ENCODE measurements around the gene USP9Y.
"Not testable (repeated sequence)": the region's sequence is repeated elsewhere in the genome, so short reads cannot be mapped to it uniquely, and the experiment has no call there.

USP9Y gene

DNA sequence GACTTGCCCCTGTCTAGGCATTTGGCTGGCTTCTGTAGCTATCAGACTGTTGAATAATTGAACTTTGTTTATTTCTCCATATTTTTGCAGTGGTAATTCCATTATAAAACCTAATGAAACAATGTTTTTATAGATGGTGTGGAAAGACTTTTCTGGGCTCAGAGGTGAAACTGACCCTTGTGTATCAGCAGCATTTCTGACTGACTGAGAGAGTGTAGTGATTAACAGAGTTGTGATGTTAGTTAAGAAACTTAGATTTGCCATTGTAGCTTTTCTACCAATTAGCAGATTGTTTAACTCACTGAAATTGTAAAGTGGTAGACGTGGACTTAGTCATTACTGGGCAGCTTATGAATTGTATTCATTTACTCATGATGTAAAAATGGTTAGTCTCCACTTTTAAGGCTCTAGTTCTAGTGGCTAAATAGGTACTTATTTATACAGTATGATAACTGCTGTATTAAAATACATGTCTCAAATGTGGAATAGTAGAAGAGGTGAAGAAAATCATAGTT is at the start of gene USP9Y:
Gene USP9Y (plus strand): TSS at position 51 of the 515 bp plus-strand sequence. CDS start 8,217 bp downstream, outside the sequence.
- FAIRE-seq: no peak

GRCh38 chrY:12651621-12652036 is 49.4 kb upstream of the USP9Y start:
- no peak for FAIRE-seq

- no peak for FAIRE-seq
These were observed 39.0 kb upstream of the USP9Y start for GRCh38 chrY:12661745-12662681.

GRCh38 chrY:12662745-12663591 is 38.1 kb upstream of the USP9Y start:
- FAIRE-seq: no peak

GRCh38 chrY:12663845-12664244 is 37.2 kb upstream of the USP9Y start:
- not testable (repeated sequence) for FAIRE-seq

- no peak for FAIRE-seq
These were observed 22.9 kb upstream of the USP9Y start for GRCh38 chrY:12678111-12678510.

- no peak for FAIRE-seq
These were observed 19.5 kb upstream of the USP9Y start for GRCh38 chrY:12681535-12681934.

GRCh38 chrY:12688337-12688736 is 12.7 kb upstream of the USP9Y start:
- FAIRE-seq: no peak

- FAIRE-seq: no peak
These were observed 944 bp upstream of the USP9Y start for GRCh38 chrY:12700087-12700486.

GRCh38 chrY:12702174-12702573 is 1.1 kb downstream of the USP9Y start:
- no peak for FAIRE-seq

DNA sequence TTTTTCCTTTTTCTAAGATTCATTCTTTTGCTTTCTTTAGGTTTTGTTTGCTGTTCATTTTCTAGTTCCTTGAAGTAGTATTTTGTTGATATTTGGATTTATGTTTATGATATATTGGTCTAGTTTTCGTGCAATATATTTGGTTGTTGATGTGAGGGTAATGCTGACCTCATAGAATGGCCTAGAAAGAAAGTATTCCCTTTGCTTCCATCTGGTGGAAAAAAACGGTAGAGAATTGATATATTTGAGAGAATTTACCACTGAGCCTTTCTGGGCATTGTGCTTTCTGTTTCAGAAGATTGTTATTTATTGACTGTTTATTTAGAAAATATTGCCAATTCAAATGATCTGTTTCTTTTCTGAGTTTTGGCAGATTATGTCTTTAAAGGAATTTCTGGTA is 9.4 kb downstream of the USP9Y start:
- FAIRE-seq: no peak

DNA sequence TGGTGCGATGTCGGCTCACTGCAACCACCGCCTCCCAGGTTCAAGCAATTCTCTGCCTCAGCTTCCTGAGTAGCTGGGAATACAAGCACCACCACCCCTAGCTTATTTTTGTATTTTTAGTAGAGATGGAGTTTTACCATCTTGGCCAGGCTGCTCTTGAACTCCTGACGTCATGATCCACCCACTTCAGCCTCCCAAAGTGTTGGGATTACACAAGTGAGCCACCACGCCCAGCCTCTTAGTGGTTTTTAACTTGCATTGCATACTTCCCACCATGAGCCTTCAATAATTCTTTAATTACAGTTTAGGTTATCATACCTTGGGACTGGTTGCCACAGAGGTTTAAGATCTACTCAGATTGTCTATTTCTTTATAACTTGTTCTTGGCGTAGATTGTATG is 14.3 kb downstream of the USP9Y start:
- FAIRE-seq: no peak

DNA sequence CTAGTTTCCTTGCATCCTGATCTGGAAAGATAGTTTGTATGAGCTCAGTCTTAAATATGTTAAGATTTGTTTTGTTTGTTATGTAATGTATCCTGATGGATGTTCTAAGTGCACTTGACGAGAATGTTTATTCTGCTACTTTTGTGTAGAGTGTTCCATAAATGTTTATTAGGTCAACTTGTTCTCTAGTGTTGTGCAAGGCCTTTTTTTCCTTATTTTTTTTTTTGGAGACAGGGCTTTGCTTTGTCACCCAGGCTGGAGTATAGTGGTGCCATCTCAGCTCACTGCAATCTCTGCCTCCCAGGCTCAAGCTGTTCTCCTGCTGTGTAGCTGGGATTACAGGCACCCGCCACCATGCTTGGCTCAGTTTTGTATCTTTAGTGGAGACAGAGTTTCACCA is 28.7 kb downstream of the USP9Y start:
- no peak for FAIRE-seq

DNA sequence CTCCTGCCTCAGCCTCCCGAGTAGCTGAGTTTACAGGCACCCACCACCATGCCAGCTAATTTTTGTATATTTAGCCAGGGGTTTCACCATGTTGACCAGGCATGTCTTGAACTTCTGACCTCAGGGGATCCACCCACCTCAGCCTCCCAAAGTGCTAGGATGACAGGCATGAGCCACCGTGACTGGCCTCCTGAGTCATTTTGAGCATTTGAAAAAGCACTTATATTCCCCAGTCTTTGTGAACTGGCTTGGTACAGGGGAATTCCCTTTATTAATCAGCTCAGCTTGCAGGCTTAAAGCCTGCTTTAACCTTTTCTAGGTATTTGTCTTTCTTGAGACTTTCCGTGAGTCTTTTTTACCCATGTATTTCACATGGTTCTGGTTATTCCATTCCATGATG is 32.6 kb downstream of the USP9Y start:
- FAIRE-seq: no peak

DNA sequence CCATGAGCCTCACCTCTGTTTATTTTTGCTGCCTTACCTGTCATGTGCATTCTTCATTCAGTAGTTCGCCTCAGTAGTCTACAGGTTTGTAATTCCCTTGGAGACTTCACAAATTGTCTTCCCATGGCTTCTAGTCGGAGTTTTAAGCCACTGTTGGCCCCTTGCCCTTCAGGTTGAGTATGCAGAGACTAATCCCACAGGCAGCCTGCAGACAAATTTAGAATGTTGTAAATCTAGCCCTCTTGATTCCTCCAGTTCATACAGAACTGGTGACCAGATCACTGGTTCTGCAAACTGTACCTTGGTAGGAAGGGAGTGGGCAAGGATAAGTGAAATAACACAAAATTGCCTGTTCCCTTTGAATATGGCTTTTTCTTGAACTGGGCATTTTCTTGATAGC is 33.0 kb downstream of the USP9Y start:
- no peak for FAIRE-seq

DNA sequence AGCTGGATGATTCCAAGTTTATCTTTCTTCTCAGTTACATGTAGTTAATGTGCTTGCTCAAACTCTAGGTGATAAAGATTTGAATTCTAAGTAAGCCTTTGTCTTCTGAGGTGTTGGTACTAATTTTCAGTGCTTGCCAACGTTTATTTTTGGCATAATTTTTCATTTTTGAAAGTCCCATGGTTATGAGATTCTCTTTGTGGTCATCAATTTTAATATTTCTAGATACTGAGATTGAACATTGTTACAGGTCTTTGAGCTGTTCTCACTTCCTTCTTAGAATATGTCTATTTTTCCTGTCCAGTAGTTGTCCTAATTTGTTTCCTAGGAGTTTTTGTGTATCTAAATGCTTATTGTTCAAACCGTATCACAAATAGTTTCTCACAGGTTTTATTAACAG is 40.4 kb downstream of the USP9Y start:
- FAIRE-seq: no peak

DNA sequence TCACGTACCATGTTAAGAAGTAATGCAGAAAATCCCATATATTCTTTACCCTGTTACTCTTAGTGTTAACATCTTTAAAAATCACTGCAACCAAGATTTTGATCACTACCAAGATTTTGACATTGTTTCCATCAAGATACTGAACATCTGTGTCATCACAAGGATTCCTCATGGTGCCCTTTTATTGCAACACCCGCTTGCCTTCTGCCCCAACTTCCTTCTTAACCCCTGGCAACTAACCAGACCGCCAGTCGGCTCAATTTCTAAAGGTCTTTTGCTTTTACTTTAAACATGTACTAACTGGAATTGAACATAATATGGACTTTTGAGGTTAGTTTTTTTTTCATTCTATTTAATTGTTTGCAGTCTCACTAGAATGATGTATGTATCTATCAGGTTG is 41.7 kb downstream of the USP9Y start:
- no peak for FAIRE-seq

DNA sequence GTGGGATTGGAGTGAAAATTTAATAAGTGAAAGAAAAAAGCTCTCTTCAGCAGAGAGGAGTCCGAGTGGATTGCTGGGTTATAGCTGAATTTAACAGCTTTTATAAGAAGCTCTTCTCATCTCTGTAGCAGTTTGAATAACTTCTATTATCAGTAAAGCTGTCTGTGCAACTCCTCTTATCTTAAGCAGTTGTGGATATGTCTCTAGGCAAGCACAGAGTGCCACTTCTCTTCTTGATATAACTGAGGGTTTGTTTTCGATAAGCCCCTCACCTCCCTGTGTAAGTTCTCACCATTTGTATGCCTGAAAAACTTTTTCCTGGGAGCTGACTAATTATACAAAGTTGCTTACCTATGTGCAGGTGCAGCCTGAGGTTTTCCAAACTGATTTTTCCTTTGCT is 43.1 kb downstream of the USP9Y start:
- no peak for FAIRE-seq

- FAIRE-seq: no peak
These were observed 48.3 kb downstream of the USP9Y start for GRCh38 chrY:12749293-12749692.

DNA sequence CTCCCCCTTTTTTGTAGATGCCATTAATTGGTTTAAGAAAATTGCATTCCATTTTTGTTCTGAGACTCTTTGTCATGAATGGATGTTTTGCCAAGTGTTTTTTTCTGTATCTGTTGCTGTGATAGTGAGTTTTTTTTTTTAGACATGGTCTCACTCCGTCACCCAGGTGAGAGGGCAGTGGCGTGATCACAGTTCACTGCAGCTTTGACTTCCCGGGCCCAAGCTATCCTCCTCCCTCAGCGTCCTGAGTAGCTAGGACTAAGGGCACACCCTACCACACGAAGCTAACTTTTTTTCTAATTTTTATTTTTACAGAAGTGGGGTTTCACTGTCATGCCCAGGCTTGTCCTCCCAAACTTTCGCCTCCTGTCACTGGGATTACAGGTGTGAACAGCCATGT is 51.8 kb downstream of the USP9Y start:
- no peak for FAIRE-seq

DNA sequence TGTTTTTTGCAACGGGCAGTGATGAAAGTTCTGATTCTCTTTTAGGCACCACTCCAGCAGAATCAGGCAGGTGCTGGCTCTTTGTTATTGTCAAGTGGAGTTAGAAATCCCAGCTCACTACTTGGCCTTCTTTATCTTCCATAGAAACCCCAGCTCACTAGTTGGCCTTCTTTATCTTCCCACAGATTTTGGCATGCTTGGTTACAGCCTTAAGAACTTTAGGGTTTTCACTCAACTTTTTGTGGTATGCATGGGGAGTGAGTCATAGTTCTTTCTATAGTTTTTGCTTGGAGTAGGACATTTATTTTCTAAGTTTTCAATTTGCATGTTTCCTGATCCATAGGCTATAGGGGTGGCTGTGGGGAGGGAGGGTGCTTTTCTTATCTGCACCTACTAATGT is 55.0 kb downstream of the USP9Y start:
- FAIRE-seq: no peak

GRCh38 chrY:12765976-12766375 is 64.9 kb downstream of the USP9Y start:
- no peak for FAIRE-seq

DNA sequence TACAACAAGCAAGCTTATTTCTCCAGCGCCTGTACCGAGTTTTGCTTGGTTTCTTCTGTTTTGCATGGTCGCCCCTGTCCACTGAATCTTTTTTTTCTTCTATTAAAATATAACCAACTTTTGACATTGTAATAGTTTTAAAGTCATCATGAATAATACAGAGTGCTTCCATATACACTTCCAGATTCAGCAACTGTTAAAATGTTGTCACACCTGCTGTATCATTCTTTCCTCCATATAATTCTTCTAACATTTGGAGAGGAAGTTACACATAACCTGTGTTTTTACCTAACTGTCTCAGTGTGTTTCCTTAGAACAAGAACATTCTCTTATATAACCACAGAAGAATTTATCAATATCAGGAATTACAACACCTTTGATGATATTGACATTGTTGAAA is 83.5 kb downstream of the USP9Y start:
- no peak for FAIRE-seq

GRCh38 chrY:12793999-12794398 is 93.0 kb downstream of the USP9Y start:
- FAIRE-seq: no peak

All from A204.1 (cell line).